GM18505 (cell line): ENCODE measurements around the gene NDUFS8.
A peak's percentile ranks its signal among the peaks of the same experiment; 100 is the strongest.

Experiments
- ATAC-seq: cut with Tn5 transposase; IDR thresholded peaks from one replicate; pipeline ENCODE4 v1.9.1; 2021; ENCODE audit not compliant: unreplicated experiment
- POLR2A ChIP-seq: IDR thresholded peaks from 4 replicates; pipeline ENCODE4 v1.6.1; 2011; ENCODE audit warnings: borderline replicate concordance; ENCODE audit not compliant: insufficient read depth, insufficient read length; ENCODE audit errors: extremely low read depth

Gene NDUFS8

GRCh38 chr11:68048681-68049508 is 18.4 kb downstream of the NDUFS8 start:
- ATAC-seq = no peak
- TF ChIP-seq POLR2A = no peak

GRCh38 chr11:68049509-68050370 is 19.3 kb downstream of the NDUFS8 start:
- TF ChIP-seq POLR2A = no peak
- ATAC-seq = no peak

- no peak for ATAC-seq
- no peak for TF ChIP-seq POLR2A
These were observed 19.9 kb downstream of the NDUFS8 start for GRCh38 chr11:68050371-68050841.

- ATAC-seq = no peak
These were observed 21.0 kb downstream of the NDUFS8 start for GRCh38 chr11:68051191-68052136.

GRCh38 chr11:68052137-68052873 is 21.8 kb downstream of the NDUFS8 start:
- no peak for ATAC-seq
- TF ChIP-seq POLR2A = no peak

More at GRCh38 chr11:68051191-68052136, 21.0 kb downstream of the NDUFS8 start:
- TF ChIP-seq POLR2A = no peak

GRCh38 chr11:68053117-68053516 is 22.6 kb downstream of the NDUFS8 start:
- TF ChIP-seq POLR2A = peak; percentile 23
- no peak for ATAC-seq

- peak; percentile 35 for TF ChIP-seq POLR2A
- ATAC-seq = no peak
These were observed 23.7 kb downstream of the NDUFS8 start for GRCh38 chr11:68053981-68054812.

GRCh38 chr11:68056317-68057285 is 26.1 kb downstream of the NDUFS8 start:
- no peak for ATAC-seq
- TF ChIP-seq POLR2A = no peak

- TF ChIP-seq POLR2A = no peak
- no peak for ATAC-seq
These were observed 27.3 kb downstream of the NDUFS8 start for GRCh38 chr11:68057807-68058206.

- no peak for TF ChIP-seq POLR2A
- no peak for ATAC-seq
These were observed 31.0 kb downstream of the NDUFS8 start for GRCh38 chr11:68061508-68061907.
